Measurements from ENCODE around the gene CIDEA. TPM values are rescaled to one million over a fixed set of nuclear protein-coding genes. Genes with fewer than 3 reads are reported as not detected.

CIDEA gene
- total RNA-seq, 1 donor from 2014 or later = not detected

DNA sequence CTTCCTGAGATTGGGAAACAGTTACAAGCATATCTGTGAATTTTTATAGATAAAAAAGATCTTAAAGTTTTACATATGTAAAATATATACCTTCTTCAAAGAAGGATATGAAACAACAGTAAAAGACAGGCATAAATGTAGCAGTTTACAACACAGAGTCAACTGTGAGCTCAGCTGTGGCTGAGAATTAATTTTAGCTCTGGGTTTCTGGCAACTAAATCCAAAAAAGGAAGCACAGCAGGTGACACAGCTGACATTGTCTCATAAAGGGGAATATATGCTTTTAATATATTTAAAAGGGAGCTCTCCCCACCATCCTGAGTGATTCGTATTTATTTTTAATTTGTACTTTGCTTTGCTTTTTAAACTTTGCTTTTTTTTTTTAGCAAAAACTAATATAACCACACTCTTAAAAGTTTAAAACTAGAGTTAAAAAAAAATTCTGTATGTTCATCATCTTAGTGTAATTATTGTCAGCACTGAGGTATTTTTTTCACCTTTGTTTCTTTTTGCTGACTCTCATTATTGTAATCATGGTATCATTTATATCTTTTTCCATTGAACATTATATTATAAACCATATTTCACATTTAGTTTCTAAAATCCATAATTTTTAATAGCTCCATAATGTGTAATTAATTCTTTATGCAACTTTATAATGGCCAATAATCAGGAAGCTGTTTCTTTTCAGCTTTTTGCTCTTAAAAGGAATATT lies 60.6 kb downstream of the CIDEA start:
- peaks cover 5% of the 10 kb centered on the region for H3K4me1 Mint-ChIP-seq (ENCODE audit: low read depth)
- H3K27me3 Mint-ChIP-seq = peaks cover 8% of the 10 kb centered on the region
- H3K36me3 Mint-ChIP-seq (ENCODE audit: insufficient read depth) = peaks cover 6% of the 10 kb centered on the region
- peaks cover 3% of the 10 kb centered on the region for H3K9me3 Mint-ChIP-seq (ENCODE audit: low read depth)
- TF ChIP-seq, protein P1, sequence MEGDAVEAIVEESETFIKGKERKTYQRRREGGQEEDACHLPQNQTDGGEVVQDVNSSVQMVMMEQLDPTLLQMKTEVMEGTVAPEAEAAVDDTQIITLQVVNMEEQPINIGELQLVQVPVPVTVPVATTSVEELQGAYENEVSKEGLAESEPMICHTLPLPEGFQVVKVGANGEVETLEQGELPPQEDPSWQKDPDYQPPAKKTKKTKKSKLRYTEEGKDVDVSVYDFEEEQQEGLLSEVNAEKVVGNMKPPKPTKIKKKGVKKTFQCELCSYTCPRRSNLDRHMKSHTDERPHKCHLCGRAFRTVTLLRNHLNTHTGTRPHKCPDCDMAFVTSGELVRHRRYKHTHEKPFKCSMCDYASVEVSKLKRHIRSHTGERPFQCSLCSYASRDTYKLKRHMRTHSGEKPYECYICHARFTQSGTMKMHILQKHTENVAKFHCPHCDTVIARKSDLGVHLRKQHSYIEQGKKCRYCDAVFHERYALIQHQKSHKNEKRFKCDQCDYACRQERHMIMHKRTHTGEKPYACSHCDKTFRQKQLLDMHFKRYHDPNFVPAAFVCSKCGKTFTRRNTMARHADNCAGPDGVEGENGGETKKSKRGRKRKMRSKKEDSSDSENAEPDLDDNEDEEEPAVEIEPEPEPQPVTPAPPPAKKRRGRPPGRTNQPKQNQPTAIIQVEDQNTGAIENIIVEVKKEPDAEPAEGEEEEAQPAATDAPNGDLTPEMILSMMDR (IDR thresholded peaks at IDR 0.05; ENCODE audit: unreplicated experiment) = no peak
- no peak for DNase-seq (ENCODE audit: low spot score, unreplicated experiment)
- no peak overlapping the region for H3K27ac Mint-ChIP-seq
- no peak overlapping the region for H3K4me3 Mint-ChIP-seq (ENCODE audit: low read depth)

DNA sequence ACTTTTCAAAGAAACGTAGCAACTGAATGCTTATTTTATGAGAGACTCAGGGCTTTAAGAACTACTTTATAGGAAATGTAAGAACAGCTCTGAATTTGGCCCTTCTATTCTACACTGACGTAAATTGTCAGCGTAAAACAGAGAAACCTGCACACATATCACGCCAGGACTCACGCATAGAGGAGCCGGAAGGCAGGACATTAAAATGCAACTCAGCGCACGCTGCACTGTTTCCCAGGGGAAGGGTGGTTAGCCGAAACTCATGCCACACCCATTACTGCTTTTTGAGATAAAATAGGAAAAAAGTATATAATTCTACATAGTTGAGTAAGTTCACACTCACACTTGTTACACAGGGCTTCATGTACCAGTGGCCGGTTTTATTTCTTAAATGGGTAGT lies 61.3 kb downstream of the CIDEA start:
- Mint-ChIP-seq H3K9me3 (ENCODE audit: low read depth) (peaks cover 3% of the 10 kb centered on the region), H3K27me3 (peaks cover 4% of the 10 kb centered on the region), H3K4me3 (ENCODE audit: low read depth) (no peak overlapping the region), H3K4me1 (ENCODE audit: low read depth) (peaks cover 5% of the 10 kb centered on the region), H3K36me3 (ENCODE audit: insufficient read depth) (peaks cover 5% of the 10 kb centered on the region), H3K27ac (no peak overlapping the region)
- TF ChIP-seq, protein P1 (IDR thresholded peaks at IDR 0.05; ENCODE audit: unreplicated experiment) = no peak
- DNase-seq (ENCODE audit: low spot score, unreplicated experiment) = no peak

DNA sequence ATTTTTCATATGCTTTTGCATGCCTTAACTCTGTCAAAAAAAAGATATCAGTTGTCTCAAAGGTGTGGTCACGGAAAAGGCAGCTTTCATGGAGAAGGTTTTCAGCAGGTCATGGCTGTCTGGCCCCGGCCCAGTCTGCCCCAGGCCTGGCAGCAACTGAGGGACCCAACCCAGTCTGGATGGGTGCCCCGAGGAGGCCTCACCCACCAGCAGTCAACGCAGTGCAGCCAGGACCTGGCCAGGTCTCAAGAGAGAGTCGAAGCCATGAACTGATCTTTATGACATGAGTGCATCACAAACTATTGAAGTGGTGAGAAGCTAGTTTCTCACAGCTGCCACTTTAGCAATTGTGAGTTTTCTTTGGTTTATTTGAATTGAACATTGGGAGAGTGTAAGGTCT lies 61.8 kb downstream of the CIDEA start:
- DNase-seq (ENCODE audit: low spot score, unreplicated experiment) = no peak
- H3K36me3 Mint-ChIP-seq (ENCODE audit: insufficient read depth) = peaks cover 6% of the 10 kb centered on the region
- TF ChIP-seq, protein P1 (IDR thresholded peaks at IDR 0.05; ENCODE audit: unreplicated experiment) = no peak
- peaks cover 5% of the 10 kb centered on the region for H3K4me1 Mint-ChIP-seq (ENCODE audit: low read depth)
- H3K9me3 Mint-ChIP-seq (ENCODE audit: low read depth) = peaks cover 3% of the 10 kb centered on the region
- no peak overlapping the region for H3K27ac Mint-ChIP-seq
- H3K4me3 Mint-ChIP-seq (ENCODE audit: low read depth) = no peak overlapping the region
- H3K27me3 Mint-ChIP-seq = no peaks in the 10 kb centered on the region

- Mint-ChIP-seq H3K36me3 (ENCODE audit: insufficient read depth) (peaks cover 5% of the 10 kb centered on the region), H3K4me1 (ENCODE audit: low read depth) (peaks cover 5% of the 10 kb centered on the region), H3K9me3 (ENCODE audit: low read depth) (no peaks in the 10 kb centered on the region), H3K27ac (no peak overlapping the region), H3K27me3 (no peaks in the 10 kb centered on the region), H3K4me3 (ENCODE audit: low read depth) (no peak overlapping the region)
- no peak for DNase-seq (ENCODE audit: low spot score, unreplicated experiment)
- TF ChIP-seq, protein P1 (IDR thresholded peaks at IDR 0.05; ENCODE audit: unreplicated experiment) = no peak
These were observed 63.6 kb downstream of the CIDEA start for GRCh38 chr18:12317664-12318333.

GRCh38 chr18:12318334-12318697 lies 64.2 kb downstream of the CIDEA start:
- H3K4me1 Mint-ChIP-seq (ENCODE audit: low read depth) = peaks cover 4% of the 10 kb centered on the region
- H3K36me3 Mint-ChIP-seq (ENCODE audit: insufficient read depth) = peaks cover 5% of the 10 kb centered on the region
- TF ChIP-seq, protein P1 (IDR thresholded peaks at IDR 0.05; ENCODE audit: unreplicated experiment) = no peak
- no peaks in the 10 kb centered on the region for H3K27me3 Mint-ChIP-seq
- no peak overlapping the region for H3K27ac Mint-ChIP-seq
- no peaks in the 10 kb centered on the region for H3K9me3 Mint-ChIP-seq (ENCODE audit: low read depth)
- DNase-seq (ENCODE audit: low spot score, unreplicated experiment) = no peak
- H3K4me3 Mint-ChIP-seq (ENCODE audit: low read depth) = no peak overlapping the region
